ENCODE measurements around the gene GLI1.
"Not testable (repeated sequence)": the region's sequence is repeated elsewhere in the genome, so short reads cannot be mapped to it uniquely, and the experiment has no call there.

The GLI1 gene

GRCh38 chr12:57441846-57442427 lies 17.6 kb upstream of the GLI1 start:
- H3K4me3 ChIP-seq: no peak overlapping the region
- no peak for TF ChIP-seq CTCF (IDR thresholded peaks at IDR 0.05)
- no peak overlapping the region for H3K27ac ChIP-seq
- no peak for DNase-seq (ENCODE audit: low spot score)

GRCh38 chr12:57444337-57444736 lies 15.2 kb upstream of the GLI1 start:
- DNase-seq (ENCODE audit: low spot score); H3K27ac ChIP-seq; H3K4me3 ChIP-seq: not testable (repeated sequence)

GRCh38 chr12:57444744-57445143 lies 14.8 kb upstream of the GLI1 start:
- Histone ChIP-seq H3K27ac (no peak overlapping the region), H3K4me3 (no peak overlapping the region)
- no peak for DNase-seq (ENCODE audit: low spot score)
- TF ChIP-seq CTCF (IDR thresholded peaks at IDR 0.05): no peak

- Histone ChIP-seq H3K4me3 (no peak overlapping the region), H3K27ac (no peak overlapping the region)
- no peak for TF ChIP-seq CTCF (IDR thresholded peaks at IDR 0.05)
- no peak for DNase-seq (ENCODE audit: low spot score)
These were observed 13.2 kb upstream of the GLI1 start for GRCh38 chr12:57446292-57446960.

GRCh38 chr12:57448669-57449068 lies 10.9 kb upstream of the GLI1 start:
- Histone ChIP-seq H3K4me3 (no peak overlapping the region), H3K27ac (no peak overlapping the region)
- no peak for DNase-seq (ENCODE audit: low spot score)
- no peak for TF ChIP-seq CTCF (IDR thresholded peaks at IDR 0.05)

- TF ChIP-seq CTCF (IDR thresholded peaks at IDR 0.05): no peak
- H3K4me3 ChIP-seq: no peak overlapping the region
- DNase-seq (ENCODE audit: low spot score): no peak
- H3K27ac ChIP-seq: no peak overlapping the region
These were observed 10.2 kb upstream of the GLI1 start for GRCh38 chr12:57449375-57449774.

- DNase-seq (ENCODE audit: low spot score): no peak
- TF ChIP-seq CTCF (IDR thresholded peaks at IDR 0.05): no peak
- no peak overlapping the region for H3K27ac ChIP-seq
- no peak overlapping the region for H3K4me3 ChIP-seq
These were observed 9.5 kb upstream of the GLI1 start for GRCh38 chr12:57450057-57450456.

All from coronary artery (tissue), 2 donors.